Activated CD4-positive, alpha-beta memory T cell treated with anti-CD3 and anti-CD28 coated beads, Interleukin-2, amount 10 ng/mL, durations not matched to agents 7 days and 5 days (primary cell): Measurements from ENCODE around the gene HELB. TPM values are rescaled to one million over a fixed set of nuclear protein-coding genes. Genes with fewer than 3 reads are reported as not detected.

Experiments
- CTCF ChIA-PET: fragments of 350-600 bp; sonication (Branson Sonifier 250); formaldehyde crosslinking; loops from one replicate; lab custom pipeline; 2021; ENCODE audit warnings: antibody characterized with exemption, inconsistent platforms; lab: Charles Lee
- POLR2A ChIA-PET: fragments of 350-600 bp; sonication (Branson Sonifier 250); formaldehyde crosslinking; loops from one replicate; lab custom pipeline; 2021; ENCODE audit warnings: antibody characterized with exemption; lab: Charles Lee
- DNase-seq: peaks from one replicate; pipeline ENCODE4 v3.0.0-alpha.2; 2020
- H3K27ac Mint-ChIP-seq: one replicate; pipeline ENCODE4 v1.8.0; 2021; ENCODE audit warnings: mild to moderate bottlenecking, mixed read lengths
- H3K27me3 Mint-ChIP-seq: one replicate; pipeline ENCODE4 v1.8.0; 2021; ENCODE audit warnings: mixed read lengths
- H3K36me3 Mint-ChIP-seq: one replicate; pipeline ENCODE4 v1.8.0; 2021; ENCODE audit warnings: low read depth, mixed read lengths
- H3K4me1 Mint-ChIP-seq: one replicate; pipeline ENCODE4 v1.8.0; 2021; ENCODE audit warnings: mixed read lengths
- H3K4me3 Mint-ChIP-seq: one replicate; pipeline ENCODE4 v1.8.0; 2021; ENCODE audit warnings: mild to moderate bottlenecking, mixed read lengths
- H3K9me3 Mint-ChIP-seq: one replicate; pipeline ENCODE4 v1.8.0; 2021; ENCODE audit warnings: mixed read lengths
- total RNA-seq, 2 experiments: library from RNA; stranded (reverse); gene quantifications; one replicate each; pipeline ENCODE4 v1.2.3, GENCODE V29; 2021

Gene HELB
- total RNA-seq, 2 experiments from 2014 or later, result 34.2 to 38.3 TPM

GRCh38 chr12:66375560-66375959, 73.3 kb downstream of the HELB start:
- Mint-ChIP-seq H3K27me3 (no peaks in the 10 kb centered on the region), H3K36me3 (no peaks in the 10 kb centered on the region), H3K27ac (no peak overlapping the region), H3K4me1 (no peaks in the 10 kb centered on the region), H3K9me3 (no peaks in the 10 kb centered on the region), H3K4me3 (no peak overlapping the region)
- ChIA-PET CTCF (interaction anchor here (1.6 kb wide), 1 partner anchor 33 kb away, joined by 5 read pairs; no protein-coding TSS in a partner anchor), POLR2A (no interaction called here)
- DNase-seq, result no peak

DNA sequence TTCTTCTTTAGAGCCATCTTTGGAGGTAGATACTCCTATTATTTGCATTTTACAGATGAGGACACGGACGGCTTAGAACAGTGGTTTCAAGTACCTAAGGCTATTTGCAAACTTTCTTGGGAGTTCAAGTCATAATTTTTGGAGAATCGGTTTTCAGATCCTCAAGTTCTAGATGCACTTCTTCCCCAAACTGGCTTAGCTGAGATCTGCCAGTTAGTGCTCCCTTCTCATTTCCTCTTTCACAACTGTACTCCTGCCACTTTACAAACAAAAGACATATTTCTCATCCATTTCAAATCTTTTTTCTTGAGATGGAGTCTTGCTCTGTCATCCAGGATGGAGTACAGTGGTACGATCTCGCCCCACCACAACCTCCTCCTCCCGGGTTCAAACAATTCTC, 77.3 kb downstream of the HELB start:
- Mint-ChIP-seq H3K27me3 (no peaks in the 10 kb centered on the region), H3K4me3 (no peak overlapping the region), H3K27ac (no peak overlapping the region), H3K9me3 (no peaks in the 10 kb centered on the region), H3K4me1 (peaks cover 4% of the 10 kb centered on the region), H3K36me3 (no peaks in the 10 kb centered on the region)
- DNase-seq, result no peak
- ChIA-PET POLR2A (no interaction called here), CTCF (no interaction called here)

- H3K9me3 Mint-ChIP-seq, result no peaks in the 10 kb centered on the region
- H3K4me3 Mint-ChIP-seq, result no peak overlapping the region
- H3K4me1 Mint-ChIP-seq, result peaks cover 4% of the 10 kb centered on the region
- DNase-seq, result no peak
- POLR2A ChIA-PET, result no interaction called here
- H3K27me3 Mint-ChIP-seq, result no peaks in the 10 kb centered on the region
- H3K36me3 Mint-ChIP-seq, result no peaks in the 10 kb centered on the region
- H3K27ac Mint-ChIP-seq, result no peak overlapping the region
- CTCF ChIA-PET, result no interaction called here
Observed at GRCh38 chr12:66380769-66381535, 78.7 kb downstream of the HELB start.

- no peak overlapping the region for H3K27ac Mint-ChIP-seq
- H3K36me3 Mint-ChIP-seq, result no peaks in the 10 kb centered on the region
- ChIA-PET CTCF (no interaction called here), POLR2A (no interaction called here)
- H3K4me3 Mint-ChIP-seq, result no peak overlapping the region
- DNase-seq, result no peak
- H3K4me1 Mint-ChIP-seq, result peaks cover 4% of the 10 kb centered on the region
- no peaks in the 10 kb centered on the region for H3K27me3 Mint-ChIP-seq
- no peaks in the 10 kb centered on the region for H3K9me3 Mint-ChIP-seq
Observed at GRCh38 chr12:66387117-66387516, 84.8 kb downstream of the HELB start.

Other genes with a start within 250 kb of the HELB start
- gene LLPH, start 171.7 kb upstream of the HELB start, total RNA-seq, result 10 to 100 TPM; 30.0 to 33.3 TPM
- 10 to 100 TPM; 80.5 to 82.8 TPM for gene TMBIM4, start 132.5 kb upstream of the HELB start, total RNA-seq
- gene IRAK3, start 113.3 kb upstream of the HELB start, total RNA-seq, result 1 to 10 TPM; 1.0 to 1.8 TPM